ENCODE results near the gene TCFL5.

Gene TCFL5

GRCh38 chr20:62792940-62793756 is 68.5 kb downstream of the TCFL5 start (continued):
- no peak for TF ChIP-seq ZNF513 (tag by site-specific recombination; IDR thresholded peaks at IDR 0.05)

- H3K9me3 ChIP-seq (ENCODE audit: control insufficient read depth, insufficient read depth, low read depth, low read length), result no peaks in the 10 kb centered on the region
- H3K4me1 ChIP-seq (ENCODE audit: control insufficient read depth, insufficient read depth, low read length), result no peaks in the 10 kb centered on the region
- no peak overlapping the region for H3K27ac ChIP-seq (ENCODE audit: extremely low read depth, low read depth, low read length)
- CTCF ChIA-PET, result interaction anchor here (0.6 to 3.6 kb wide), 32 partner anchors 9 to 1042 kb away, joined by 3 to 38 read pairs (median 5); partner anchors contain the start of gene OGFR
- POLR2A ChIA-PET, result interaction anchor here (1.3 kb wide), 1 partner anchor 123 kb away, joined by 4 read pairs; no protein-coding TSS in a partner anchor
- no peak overlapping the region for H3K4me3 ChIP-seq (ENCODE audit: low read depth, low read length)
- TF ChIP-seq ZNF830 (tag by site-specific recombination; IDR thresholded peaks at IDR 0.05; ENCODE audit: low read depth) (no peak), ZNF626 (tag by site-specific recombination; IDR thresholded peaks at IDR 0.05) (no peak), ZNF514 (tag by site-specific recombination; IDR thresholded peaks at IDR 0.05) (no peak), ZNF302 (tag by site-specific recombination; IDR thresholded peaks at IDR 0.05; ENCODE audit: low read depth) (no peak), ZNF24 (tag by site-specific recombination; IDR thresholded peaks at IDR 0.05) (no peak), ZNF510 (tag by site-specific recombination; IDR thresholded peaks at IDR 0.05; ENCODE audit: insufficient replicate concordance) (no peak), PRDM2 (tag by site-specific recombination; IDR thresholded peaks at IDR 0.05; ENCODE audit: borderline replicate concordance) (no peak), ZNF202 (tag by site-specific recombination; IDR thresholded peaks at IDR 0.05; ENCODE audit: borderline replicate concordance) (no peak), ZIC2 (tag by site-specific recombination; IDR thresholded peaks at IDR 0.05) (no peak), AEBP2 (tag by site-specific recombination; IDR thresholded peaks at IDR 0.05; ENCODE audit: borderline replicate concordance) (no peak), ZNF654 (tag by site-specific recombination; IDR thresholded peaks at IDR 0.05; ENCODE audit: low read depth) (no peak), ZNF792 (tag by site-specific recombination; IDR thresholded peaks at IDR 0.05) (no peak), ZNF239 (tag by site-specific recombination; IDR thresholded peaks at IDR 0.05) (no peak), HOXD13 (CRISPR knock-in tag; IDR thresholded peaks at IDR 0.05; ENCODE audit: borderline replicate concordance) (no peak), ZFHX2 (tag by site-specific recombination; conservative IDR thresholded peaks at IDR 0.05) (no peak), ZNF624 (tag by site-specific recombination; IDR thresholded peaks at IDR 0.05) (no peak)
- H3K36me3 ChIP-seq (ENCODE audit: control insufficient read depth in 2 of 2, insufficient read depth in 1 of 2, low read length in 2 of 2), result no peaks in the 10 kb centered on the region
These were observed 69.3 kb downstream of the TCFL5 start for GRCh38 chr20:62792182-62792939.
